Colon (tissue), 2 donors: ENCODE data around the gene ZDHHC14.

Experiments
- FAIRE-seq: peaks from 2 replicates; lab custom pipeline; 2012; peaks lifted over from hg19 to GRCh38; lab: Jason Lieb, UNC
- donor health status: control.
- donor health status: control.

Gene ZDHHC14

DNA sequence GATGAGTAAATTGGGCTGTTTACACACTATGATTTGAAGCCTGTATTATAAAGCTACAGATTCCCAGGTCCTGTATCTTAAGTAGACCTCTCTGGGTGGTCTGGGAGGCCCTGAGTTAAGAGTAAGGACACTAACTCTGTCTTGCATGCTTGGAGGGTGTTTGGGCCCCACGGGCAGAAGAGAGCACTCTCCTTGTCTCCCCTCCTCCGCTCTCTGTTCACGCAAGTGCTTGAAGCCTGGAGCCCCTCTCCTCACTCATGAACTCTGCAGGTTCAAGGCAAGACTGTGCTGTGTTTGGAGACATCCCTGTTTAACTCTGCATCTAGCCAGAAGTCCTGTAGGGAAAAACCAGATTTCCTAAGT lies 154.0 kb downstream of the ZDHHC14 start:
- no peak for FAIRE-seq

DNA sequence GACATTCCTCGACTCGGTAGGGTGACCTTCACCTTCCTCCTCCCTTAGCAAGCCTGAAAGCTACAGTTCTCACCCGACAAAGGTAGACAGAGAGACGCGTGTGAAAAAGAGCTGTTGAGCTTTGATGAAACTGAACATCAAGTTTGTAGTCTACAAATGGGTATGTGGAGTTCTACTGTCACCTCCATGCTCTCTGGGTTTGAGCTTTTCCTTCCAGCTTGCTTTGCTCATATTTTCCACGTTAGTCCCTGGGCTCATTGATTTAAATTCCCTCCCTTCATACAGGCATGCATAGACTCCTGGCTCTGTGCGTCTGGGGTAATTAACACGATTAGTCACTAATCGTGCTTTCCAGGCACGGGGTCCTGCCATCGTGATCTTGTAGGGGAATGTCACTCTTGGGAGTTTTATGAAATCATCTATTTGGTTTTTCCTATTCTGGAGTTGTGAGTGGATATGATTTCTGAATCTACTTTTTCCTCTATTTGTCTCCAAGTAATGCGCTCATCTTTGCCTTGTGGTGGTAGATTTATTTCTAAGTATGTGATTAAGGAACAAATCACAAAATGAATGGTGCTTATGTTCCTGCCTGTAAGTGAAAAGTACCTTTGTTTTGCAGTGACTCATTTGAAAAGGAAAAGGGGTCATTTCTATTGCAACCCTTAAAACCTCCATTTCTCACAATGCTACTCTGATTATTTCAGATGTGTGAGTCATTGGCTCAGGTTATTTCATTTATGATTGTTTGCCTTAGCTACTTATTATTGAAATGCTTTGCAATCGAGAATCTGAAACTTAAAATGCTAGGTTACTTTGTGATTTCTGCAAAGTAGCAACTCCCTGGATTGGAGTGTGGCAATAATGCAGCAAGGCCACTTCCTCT lies 154.6 kb downstream of the ZDHHC14 start:
- no peak for FAIRE-seq

DNA sequence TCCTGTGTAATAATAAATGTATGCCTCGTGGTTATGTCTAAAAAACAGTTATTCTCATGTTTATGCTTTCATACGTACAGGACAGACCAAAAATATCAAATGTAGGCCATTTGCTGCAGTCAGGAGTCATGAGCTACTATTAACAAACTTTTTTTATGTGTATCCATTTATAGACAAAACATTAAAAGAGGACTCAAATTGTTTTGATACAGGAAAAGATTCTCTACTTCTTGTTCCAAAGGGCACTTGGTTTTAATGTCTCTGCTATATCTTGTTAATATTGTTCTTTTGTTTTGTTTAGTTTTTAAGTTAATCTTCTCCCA lies 155.2 kb downstream of the ZDHHC14 start:
- FAIRE-seq, result no peak

DNA sequence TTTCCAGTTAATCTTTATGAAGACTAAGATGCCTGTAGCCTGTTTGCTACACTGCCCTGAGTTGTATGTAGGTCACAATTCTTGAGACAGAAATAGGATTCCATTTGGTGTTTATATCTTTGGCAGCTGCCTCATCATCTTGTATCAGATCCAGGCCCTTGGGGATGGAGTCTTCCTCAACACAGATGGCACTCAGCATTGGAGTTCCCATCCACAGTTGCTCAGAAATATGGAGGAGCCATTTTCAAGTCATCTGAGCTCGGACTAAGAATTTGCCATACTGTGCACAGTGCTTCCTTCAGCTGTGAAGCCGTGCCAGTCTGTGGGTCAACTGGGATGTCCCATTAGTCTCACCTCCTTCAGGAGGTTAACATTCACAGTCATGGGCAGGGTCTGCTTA lies 156.6 kb downstream of the ZDHHC14 start:
- FAIRE-seq, result no peak

- FAIRE-seq, result no peak
Observed at GRCh38 chr6:157538168-157538567, 157.2 kb downstream of the ZDHHC14 start.

DNA sequence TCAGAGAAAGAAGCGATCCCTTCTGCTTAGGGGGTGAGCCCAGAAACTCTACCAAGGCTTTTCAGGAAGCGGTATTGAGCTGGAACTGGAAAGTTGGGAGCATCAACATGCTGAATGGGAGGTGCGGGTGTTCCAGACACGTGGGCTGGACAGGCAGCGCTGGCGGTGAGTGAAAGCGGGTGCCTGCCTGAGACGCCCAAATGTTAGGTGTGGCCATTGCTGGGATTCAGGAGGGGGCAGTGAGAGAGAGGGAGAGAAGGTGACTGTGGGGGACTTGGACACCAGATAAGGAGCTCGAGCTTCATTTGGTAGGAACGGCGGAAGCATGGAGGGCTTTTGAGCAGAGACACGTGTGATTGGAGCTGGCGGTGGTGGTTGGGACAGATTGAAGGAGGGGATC lies 157.7 kb downstream of the ZDHHC14 start:
- FAIRE-seq, result no peak

- FAIRE-seq, result no peak
Observed at GRCh38 chr6:157539421-157539822, 158.4 kb downstream of the ZDHHC14 start.

DNA sequence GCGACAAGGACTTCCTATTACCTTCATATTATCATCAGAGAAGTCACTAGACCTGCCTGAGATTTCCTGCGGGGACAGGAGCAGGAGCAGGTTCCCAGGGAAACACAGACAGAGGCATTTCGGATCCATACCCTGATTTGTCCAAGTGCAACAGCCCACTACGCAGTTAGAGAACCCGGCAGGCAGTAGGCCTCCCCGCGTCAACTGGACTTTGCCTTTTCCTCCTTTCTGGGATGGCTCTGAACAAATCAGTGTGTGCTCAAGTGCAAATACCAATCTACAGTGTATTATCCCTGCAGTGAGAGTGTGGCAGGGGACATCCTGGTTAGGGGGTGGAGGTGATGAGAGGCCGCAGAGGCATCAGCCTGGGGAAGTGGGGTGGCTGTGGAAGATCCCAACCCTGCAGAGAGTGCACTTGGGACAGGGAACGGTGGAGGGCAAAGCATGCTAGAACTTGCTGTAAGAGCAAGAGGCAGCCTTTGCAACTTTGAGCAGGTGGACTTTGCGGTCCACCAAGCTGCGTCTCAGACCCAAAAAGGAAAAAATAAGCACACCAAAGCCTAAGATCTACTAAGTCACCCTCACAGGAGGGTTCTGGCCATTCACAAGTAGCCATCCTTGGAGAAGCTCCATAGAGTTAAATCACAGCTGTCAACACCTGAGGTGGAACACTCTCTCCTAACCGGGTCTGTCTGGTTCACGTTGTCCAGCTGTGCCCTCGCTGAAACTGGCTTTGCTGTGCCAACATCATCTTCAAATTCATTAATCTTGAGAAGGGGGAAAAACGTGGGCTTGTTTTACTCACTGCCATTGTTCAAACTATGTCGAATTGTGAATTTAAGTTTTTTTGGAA lies 159.1 kb downstream of the ZDHHC14 start:
- FAIRE-seq, result no peak

DNA sequence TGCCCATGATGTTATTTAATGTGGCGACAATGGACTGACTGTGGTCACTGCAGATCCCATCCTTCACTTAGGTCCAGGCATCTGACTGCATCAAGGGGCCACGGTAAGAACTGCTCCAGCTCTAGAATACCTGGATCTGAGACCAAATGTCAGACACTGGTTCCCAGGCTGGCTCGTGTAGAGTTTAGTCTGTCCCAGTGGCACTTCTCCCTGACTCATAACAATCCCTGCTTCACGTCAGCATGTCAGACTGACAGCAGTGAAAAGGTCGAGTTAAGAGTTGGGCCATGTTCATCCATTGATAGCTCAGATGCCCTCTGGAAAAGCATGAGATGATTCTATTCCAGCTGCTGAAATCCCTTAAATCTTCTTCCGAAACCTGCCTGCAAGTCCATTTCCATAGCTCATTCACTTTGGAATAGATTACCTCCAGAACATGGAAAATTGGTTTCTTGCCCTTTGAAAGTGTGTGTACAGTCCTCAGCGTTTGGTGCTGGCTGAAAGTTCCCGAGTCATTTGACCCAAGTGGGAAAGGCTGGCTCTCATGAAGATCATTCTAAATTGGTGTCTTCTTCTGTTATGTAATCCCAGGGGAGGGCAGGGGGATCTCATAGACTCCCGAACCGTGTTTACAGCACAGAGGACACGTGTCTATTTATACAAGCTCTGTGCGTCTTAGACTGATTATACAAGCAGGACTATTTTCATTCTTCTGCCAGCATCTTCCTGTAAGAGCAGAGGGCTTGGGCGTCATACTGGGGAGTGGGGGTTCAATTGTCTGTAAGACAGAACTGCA lies 160.8 kb downstream of the ZDHHC14 start:
- FAIRE-seq, result no peak

GRCh38 chr6:157542414-157543160 lies 161.6 kb downstream of the ZDHHC14 start:
- FAIRE-seq, result no peak

DNA sequence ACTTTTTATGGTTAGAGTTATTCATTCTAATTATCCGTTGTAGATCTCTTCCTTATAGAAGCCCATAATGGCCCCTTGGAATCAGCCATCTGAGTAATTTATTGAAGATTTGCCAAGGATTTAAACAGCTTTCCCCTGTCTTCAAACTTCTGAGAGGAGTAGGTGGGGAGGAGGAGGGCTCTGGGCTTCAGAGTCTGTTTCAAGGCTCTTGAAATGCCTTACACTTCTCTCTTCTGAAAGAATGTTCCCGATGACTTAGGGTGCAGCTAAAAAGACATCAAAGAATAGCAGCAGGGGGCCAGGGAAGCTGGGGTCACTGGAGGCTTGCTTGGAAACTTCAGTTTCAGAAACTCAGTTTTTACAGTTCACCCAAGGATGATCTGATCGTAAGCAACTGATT lies 165.3 kb downstream of the ZDHHC14 start:
- FAIRE-seq, result no peak

DNA sequence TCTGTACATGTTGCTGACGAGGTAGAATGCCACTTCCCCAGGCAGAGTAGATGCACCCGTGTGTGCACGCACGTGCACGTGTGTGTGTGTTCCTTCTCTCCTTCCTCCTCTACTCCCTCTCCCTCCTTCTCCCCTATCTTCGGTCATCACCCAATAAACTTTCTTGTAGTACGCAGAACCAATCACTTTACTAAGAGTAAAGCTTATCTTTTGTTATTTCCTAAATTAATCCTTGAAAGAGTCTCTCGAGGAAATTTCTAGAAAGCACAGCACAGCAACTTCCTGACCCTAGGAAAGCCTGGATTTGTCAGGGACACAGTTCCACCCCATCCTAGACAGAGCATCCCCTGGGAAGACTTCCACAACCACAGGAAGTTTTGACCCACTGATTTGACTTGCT lies 166.1 kb downstream of the ZDHHC14 start:
- FAIRE-seq, result no peak

- no peak for FAIRE-seq
Observed at GRCh38 chr6:157548635-157549467, 167.9 kb downstream of the ZDHHC14 start.

- no peak for FAIRE-seq
Observed at GRCh38 chr6:157549468-157549745, 168.4 kb downstream of the ZDHHC14 start.

GRCh38 chr6:157550114-157550989 lies 169.4 kb downstream of the ZDHHC14 start:
- FAIRE-seq, result no peak

- FAIRE-seq, result no peak
Observed at GRCh38 chr6:157551041-157551832, 170.2 kb downstream of the ZDHHC14 start.

DNA sequence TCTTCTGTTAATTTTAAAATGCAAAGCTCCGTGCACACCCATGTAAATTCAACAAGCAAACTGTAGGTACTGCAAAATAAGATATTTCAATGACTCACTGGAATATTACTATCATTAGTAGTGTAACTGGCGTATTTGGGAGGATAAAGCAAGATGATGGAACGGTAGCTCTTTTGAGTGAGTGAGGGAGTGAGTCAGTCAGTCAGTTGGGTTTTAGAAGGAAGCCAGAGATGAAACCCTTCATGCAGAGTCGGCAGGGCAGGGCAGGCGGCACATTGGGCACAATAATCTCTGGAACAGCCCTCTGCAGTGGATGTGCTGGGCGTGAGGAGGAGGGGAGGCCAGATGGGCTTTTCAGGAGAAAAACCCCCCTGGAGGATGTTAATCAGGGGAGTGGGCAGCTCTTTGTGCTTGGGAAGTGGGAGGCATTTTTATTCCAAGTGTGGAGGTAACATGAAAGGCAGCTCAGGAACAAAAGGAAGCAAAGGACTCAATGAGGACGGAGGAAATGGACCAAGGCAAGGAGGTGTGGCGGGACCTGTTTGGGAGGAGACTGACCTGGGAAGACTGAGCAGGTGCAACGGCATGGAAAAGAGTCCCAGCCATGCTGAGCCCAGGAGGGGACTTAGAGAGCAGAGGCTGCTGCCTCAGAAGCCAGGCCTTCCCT lies 171.2 kb downstream of the ZDHHC14 start:
- no peak for FAIRE-seq

DNA sequence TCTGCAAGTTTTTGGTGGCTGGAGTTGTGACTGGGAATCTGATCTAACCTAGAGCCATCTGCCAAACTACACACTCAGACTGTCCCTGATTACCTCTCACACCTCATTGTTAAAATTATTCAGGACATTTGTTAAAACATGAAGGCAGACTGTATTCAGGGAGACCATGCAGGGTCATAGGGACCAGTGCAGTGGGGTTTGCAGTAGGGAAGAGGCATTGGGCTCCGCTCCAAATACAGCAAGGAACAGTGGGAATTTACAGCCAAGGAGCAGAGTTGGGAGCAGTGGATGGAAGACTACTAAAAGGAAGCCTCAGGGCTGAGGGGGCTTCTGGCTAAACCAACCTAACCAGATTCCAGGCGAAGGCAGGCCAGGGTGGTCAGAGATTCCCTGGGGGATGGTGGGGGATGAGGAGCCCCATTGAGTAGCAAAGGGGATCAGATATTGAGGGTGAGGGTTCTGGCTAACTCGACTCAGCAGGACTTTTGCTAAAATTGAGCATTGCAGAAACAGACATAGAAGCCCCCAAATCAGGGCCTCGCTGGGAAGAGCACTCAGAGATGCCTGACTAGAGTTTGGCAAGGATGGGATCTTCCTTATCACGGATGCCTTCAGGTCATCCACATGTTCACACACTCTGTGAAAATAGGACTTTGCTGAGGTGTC lies 172.0 kb downstream of the ZDHHC14 start:
- no peak for FAIRE-seq
